HepG2 (cell line): ENCODE measurements around the gene IGSF21.

ENCODE experiments used
- CHD2 ChIP-seq: IDR thresholded peaks from 2 replicates; pipeline ENCODE4 v1.6.1; 2011; ENCODE audit warnings: low read depth, low read length, improper control_type of control experiment
- EP300 ChIP-seq, 3 experiments: sonication (generic) in 1 of 3; formaldehyde crosslinking in 1 of 3; IDR thresholded peaks; 2 replicates each; pipeline versions ENCODE4 v1.5.1 to v1.6.1; 2011 to 2020; ENCODE audit warnings: low read depth in 2 of 3, low read length in 2 of 3, borderline replicate concordance in 1 of 3, improper control_type of control experiment in 1 of 3, mild to moderate bottlenecking in 1 of 3, missing genetic modification reagents in 1 of 3, moderate library complexity in 1 of 3
- KAT2B ChIP-seq: fragments of 150-350 bp; IDR thresholded peaks from 2 replicates; pipeline ENCODE4 v1.6.1; 2014; ENCODE audit warnings: low read depth, low read length, borderline replicate concordance
- POLR2AphosphoS5 ChIP-seq: IDR thresholded peaks from 2 replicates; pipeline ENCODE4 v1.6.1; 2012; ENCODE audit warnings: low read depth, low read length
- PPARG ChIP-seq: conservative IDR thresholded peaks from 2 replicates; pipeline ENCODE4 v1.6.1; 2016; ENCODE audit warnings: missing biosample characterization, missing genetic modification reagents
- STAG1 ChIP-seq: sonication (generic); formaldehyde crosslinking; IDR thresholded peaks from 2 replicates; pipeline ENCODE4 v1.4.0; 2020; ENCODE audit warnings: missing genetic modification reagents
- U2AF2 ChIP-seq: fragments of 200-400 bp; formaldehyde crosslinking; IDR thresholded peaks from 2 replicates; pipeline ENCODE4 v1.6.1; 2017; ENCODE audit warnings: low read depth, mild to moderate bottlenecking, low read length
- ZFP1 ChIP-seq: IDR thresholded peaks from 2 replicates; pipeline ENCODE4 v1.6.1; 2016
- TF ChIP-seq, protein P1 (sequence below): sonication (generic); formaldehyde crosslinking; IDR thresholded peaks from 2 replicates; pipeline ENCODE4 v1.4.0; 2020; ENCODE audit warnings: missing genetic modification reagents, borderline replicate concordance

DNA sequence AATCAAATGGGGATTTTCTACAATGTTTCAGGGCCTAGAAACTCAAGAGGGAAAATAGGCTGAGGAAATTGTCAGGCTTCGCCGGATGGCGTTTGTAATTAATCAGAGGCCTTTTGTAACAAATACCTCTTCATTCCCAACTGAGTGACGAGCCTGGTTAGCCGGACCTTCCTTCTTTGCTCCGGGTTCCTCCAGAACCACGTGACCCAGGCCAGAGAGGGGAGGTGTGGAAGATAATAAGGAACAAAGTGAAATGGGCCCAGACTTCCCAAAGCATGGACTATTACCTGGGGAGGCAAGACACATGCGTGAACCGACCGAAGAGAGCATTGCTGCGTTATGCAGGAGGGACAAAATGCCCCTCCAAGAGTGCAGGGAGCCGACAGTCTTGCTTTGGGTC lies 7.5 kb upstream of the IGSF21 start:
- TF ChIP-seq STAG1 = no peak
- TF ChIP-seq KAT2B = no peak
- TF ChIP-seq POLR2AphosphoS5 = no peak
- TF ChIP-seq EP300 (IDR thresholded peaks at IDR 0.05; ENCODE audit: low read depth in 2 of 2, low read length in 2 of 2) = no peak
- TF ChIP-seq EP300 (CRISPR knock-in tag; IDR thresholded peaks at IDR 0.05; ENCODE audit: borderline replicate concordance) = no peak
- TF ChIP-seq PPARG (CRISPR knock-in tag) = no peak
- TF ChIP-seq CHD2 = no peak
- no peak for TF ChIP-seq U2AF2
- TF ChIP-seq ZFP1 (CRISPR knock-in tag) = no peak
- TF ChIP-seq, protein P1, sequence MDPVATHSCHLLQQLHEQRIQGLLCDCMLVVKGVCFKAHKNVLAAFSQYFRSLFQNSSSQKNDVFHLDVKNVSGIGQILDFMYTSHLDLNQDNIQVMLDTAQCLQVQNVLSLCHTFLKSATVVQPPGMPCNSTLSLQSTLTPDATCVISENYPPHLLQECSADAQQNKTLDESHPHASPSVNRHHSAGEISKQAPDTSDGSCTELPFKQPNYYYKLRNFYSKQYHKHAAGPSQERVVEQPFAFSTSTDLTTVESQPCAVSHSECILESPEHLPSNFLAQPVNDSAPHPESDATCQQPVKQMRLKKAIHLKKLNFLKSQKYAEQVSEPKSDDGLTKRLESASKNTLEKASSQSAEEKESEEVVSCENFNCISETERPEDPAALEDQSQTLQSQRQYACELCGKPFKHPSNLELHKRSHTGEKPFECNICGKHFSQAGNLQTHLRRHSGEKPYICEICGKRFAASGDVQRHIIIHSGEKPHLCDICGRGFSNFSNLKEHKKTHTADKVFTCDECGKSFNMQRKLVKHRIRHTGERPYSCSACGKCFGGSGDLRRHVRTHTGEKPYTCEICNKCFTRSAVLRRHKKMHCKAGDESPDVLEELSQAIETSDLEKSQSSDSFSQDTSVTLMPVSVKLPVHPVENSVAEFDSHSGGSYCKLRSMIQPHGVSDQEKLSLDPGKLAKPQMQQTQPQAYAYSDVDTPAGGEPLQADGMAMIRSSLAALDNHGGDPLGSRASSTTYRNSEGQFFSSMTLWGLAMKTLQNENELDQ (CRISPR knock-in tag) = no peak
